Renal cortex interstitium (tissue), 15 donors: Measurements from ENCODE around the gene SHC2. TPM values are rescaled to one million over a fixed set of nuclear protein-coding genes. Genes with fewer than 3 reads are reported as not detected.

Experiments used
- DNase-seq, 11 donors: peaks; one replicate each; pipeline ENCODE4 v3.0.0-alpha.2; 2013; ENCODE audit warnings: low read depth in 9 of 11, low spot score in 4 of 11; ENCODE audit errors: extremely low read depth in 1 of 11
- long read RNA-seq, 16 experiments: transcript quantifications; one replicate each; lab custom pipeline, GENCODE V29; 2026
- polyA plus RNA-seq, 3 donors: library from polyadenylated mRNA; unstranded; fragments of 120-200 nt; gene quantifications; one replicate each; pipeline ENCODE4 v1.2.1, GENCODE V29; 2013; ENCODE audit not compliant: insufficient read length in 3 of 3

SHC2 gene, protein sequence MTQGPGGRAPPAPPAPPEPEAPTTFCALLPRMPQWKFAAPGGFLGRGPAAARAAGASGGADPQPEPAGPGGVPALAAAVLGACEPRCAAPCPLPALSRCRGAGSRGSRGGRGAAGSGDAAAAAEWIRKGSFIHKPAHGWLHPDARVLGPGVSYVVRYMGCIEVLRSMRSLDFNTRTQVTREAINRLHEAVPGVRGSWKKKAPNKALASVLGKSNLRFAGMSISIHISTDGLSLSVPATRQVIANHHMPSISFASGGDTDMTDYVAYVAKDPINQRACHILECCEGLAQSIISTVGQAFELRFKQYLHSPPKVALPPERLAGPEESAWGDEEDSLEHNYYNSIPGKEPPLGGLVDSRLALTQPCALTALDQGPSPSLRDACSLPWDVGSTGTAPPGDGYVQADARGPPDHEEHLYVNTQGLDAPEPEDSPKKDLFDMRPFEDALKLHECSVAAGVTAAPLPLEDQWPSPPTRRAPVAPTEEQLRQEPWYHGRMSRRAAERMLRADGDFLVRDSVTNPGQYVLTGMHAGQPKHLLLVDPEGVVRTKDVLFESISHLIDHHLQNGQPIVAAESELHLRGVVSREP
- 10 to 100 TPM; 30.1 to 49.3 (median 33.1) TPM for polyA plus RNA-seq
- long read RNA-seq, donor 1, partial matches to known transcripts = 0 of 3 reads
- long read RNA-seq, donor 1, other reads (novel, unspliced or antisense) = 0 of 3 reads
- long read RNA-seq, donor 2, partial matches to known transcripts = 0 of 5 reads
- long read RNA-seq, donor 2, other reads (novel, unspliced or antisense) = 0 of 5 reads
- long read RNA-seq, donor 3, transcript SHC2-201 (13 exons, 2,494 nt) = major isoform, 6 of 7 reads
- long read RNA-seq, donor 3, partial matches to known transcripts = 0 of 7 reads
- long read RNA-seq, donor 3, other reads (novel, unspliced or antisense) = 0 of 7 reads
- long read RNA-seq, donor 4, partial matches to known transcripts = 0 of 4 reads
- long read RNA-seq, donor 4, other reads (novel, unspliced or antisense) = 0 of 4 reads
- long read RNA-seq, donor 5 = 0 reads
- long read RNA-seq, donor 6, partial matches to known transcripts = 0 of 2 reads
- long read RNA-seq, donor 6, other reads (novel, unspliced or antisense) = 0 of 2 reads
- long read RNA-seq, donor 7, transcript SHC2-201 (13 exons, 2,494 nt) = major isoform, 7 of 10 reads
- long read RNA-seq, donor 7, partial matches to known transcripts = 0 of 10 reads
- long read RNA-seq, donor 7, other reads (novel, unspliced or antisense) = 0 of 10 reads
- long read RNA-seq, donor 8 = 0 reads
- long read RNA-seq, donor 9, partial matches to known transcripts = 105 of 425 reads
- long read RNA-seq, donor 9, other reads (novel, unspliced or antisense) = 315 of 425 reads
- long read RNA-seq, donor 10, transcript SHC2-201 (13 exons, 2,494 nt) = major isoform, 6 of 7 reads
- long read RNA-seq, donor 10, partial matches to known transcripts = 0 of 7 reads
- long read RNA-seq, donor 10, other reads (novel, unspliced or antisense) = 0 of 7 reads
- long read RNA-seq, donor 11, partial matches to known transcripts = 0 of 3 reads
- long read RNA-seq, donor 11, other reads (novel, unspliced or antisense) = 0 of 3 reads
- long read RNA-seq, donor 12, partial matches to known transcripts = 0 of 1 reads
- long read RNA-seq, donor 12, other reads (novel, unspliced or antisense) = 0 of 1 reads
- long read RNA-seq, donor 13 = 0 reads
- long read RNA-seq, donor 14, partial matches to known transcripts = 0 of 4 reads
- long read RNA-seq, donor 14, other reads (novel, unspliced or antisense) = 0 of 4 reads
- long read RNA-seq, donor 15, partial matches to known transcripts = 0 of 1 reads
- long read RNA-seq, donor 15, other reads (novel, unspliced or antisense) = 0 of 1 reads
- long read RNA-seq, donor 16, transcript SHC2-201 (13 exons, 2,494 nt) = major isoform, 17 of 25 reads
- long read RNA-seq, donor 16, partial matches to known transcripts = 0 of 25 reads
- long read RNA-seq, donor 16, other reads (novel, unspliced or antisense) = 6 of 25 reads

GRCh38 chr19:460877-461720 is at the start of gene SHC2:
Gene SHC2, minus strand, starts transcription at chr19:461033. Its CDS starts 37 bp downstream, at chr19:460996.
- peak in 2 of 11 donors; percentile 46 to 56 for DNase-seq

DNA sequence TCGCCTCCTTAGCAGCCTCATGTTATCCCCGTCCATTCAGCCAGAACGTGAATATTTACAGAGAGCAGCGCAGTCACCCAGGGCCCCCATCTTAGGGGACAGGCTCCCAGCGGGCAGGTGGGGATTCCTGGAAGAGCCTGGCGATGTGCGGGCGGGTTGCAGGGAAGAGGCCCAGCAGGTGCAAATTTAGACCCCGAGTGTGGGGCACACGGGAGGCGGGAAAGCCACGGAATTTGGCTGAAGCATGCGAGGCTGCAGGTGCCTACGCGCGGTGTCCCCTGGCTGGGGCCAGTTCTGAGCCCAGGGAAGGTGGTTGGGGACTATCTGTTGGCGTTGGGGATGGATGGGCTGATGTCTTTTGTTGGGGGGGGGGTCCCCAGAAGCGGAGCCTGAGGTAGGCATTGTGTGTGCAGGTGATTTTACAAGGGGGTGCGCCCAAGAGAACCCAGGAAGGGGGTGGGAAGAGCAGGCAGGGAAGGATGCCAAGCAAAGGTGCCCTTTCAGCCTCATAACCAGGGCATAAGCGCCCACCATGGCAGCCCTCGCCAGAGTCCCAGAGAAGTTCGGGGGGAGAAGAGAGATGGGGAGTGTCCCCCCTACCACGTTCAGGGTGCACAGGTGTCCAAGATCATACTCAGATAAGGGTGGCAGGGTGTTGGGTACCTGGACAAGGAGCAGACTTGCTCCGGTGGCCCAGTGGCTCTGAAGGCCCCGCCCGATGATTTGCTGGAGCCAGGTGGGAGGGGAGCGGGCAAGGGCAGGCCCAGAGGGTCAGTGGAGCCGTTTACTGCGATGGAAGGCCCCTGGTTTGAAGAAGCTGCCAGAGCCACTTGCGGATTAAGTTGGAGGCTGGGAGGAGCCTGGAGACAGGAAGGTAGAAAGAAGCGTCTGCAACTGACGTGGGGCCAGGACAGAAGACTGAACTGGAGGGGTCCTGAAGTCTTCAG is 47.6 kb upstream of the SHC2 start:
- no peak for DNase-seq

DNA sequence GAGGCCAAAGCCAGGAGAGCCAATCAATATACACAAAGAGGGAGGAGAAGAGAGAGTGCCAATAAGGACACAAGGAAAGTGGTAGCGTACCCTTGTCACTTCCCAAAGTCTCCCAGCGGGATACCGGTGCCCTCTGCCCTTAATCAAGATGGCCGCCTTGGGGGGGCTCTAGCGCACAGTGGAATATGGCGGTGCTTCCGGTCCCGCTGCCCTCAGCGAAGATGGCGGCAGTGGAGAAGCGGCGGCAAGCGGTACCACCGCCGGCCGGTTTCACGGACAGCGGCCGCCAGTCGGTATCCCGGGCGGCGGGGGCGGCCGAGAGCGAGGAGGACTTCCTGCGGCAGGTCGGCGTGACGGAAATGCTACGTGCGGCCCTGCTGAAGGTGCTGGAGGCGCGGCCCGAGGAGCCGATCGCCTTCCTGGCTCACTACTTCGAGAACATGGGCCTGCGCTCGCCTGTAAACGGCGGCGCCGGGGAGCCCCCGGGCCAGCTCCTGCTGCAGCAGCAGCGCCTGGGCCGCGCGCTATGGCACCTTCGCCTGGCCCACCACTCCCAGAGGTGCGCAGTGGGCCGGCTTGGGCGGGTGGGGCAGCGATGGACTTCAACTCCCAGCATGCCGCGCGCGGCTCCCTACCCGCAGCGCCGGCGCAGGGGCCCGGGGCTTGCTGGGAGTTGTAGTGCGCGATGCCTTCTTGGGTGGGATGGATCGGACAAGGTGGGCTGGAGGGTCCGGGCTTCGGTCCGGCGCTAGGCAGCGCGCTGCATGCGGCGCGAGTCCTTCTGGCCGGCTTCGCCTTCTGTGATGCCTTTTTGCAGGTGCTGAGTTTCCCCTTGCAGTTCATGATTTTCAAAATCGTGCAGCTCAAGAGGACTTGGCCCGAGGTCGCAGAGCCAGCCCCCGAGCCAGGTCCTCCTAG is 46.7 kb upstream of the SHC2 start, which contains the start of gene TPGS1:
TSS of gene TPGS1 (plus strand) at position 212 of the 918 bp plus-strand sequence. CDS start at position 222, 10 bp downstream.
- DNase-seq = peak in 5 of 11 donors; percentile 64 to 100 (median 100)

DNA sequence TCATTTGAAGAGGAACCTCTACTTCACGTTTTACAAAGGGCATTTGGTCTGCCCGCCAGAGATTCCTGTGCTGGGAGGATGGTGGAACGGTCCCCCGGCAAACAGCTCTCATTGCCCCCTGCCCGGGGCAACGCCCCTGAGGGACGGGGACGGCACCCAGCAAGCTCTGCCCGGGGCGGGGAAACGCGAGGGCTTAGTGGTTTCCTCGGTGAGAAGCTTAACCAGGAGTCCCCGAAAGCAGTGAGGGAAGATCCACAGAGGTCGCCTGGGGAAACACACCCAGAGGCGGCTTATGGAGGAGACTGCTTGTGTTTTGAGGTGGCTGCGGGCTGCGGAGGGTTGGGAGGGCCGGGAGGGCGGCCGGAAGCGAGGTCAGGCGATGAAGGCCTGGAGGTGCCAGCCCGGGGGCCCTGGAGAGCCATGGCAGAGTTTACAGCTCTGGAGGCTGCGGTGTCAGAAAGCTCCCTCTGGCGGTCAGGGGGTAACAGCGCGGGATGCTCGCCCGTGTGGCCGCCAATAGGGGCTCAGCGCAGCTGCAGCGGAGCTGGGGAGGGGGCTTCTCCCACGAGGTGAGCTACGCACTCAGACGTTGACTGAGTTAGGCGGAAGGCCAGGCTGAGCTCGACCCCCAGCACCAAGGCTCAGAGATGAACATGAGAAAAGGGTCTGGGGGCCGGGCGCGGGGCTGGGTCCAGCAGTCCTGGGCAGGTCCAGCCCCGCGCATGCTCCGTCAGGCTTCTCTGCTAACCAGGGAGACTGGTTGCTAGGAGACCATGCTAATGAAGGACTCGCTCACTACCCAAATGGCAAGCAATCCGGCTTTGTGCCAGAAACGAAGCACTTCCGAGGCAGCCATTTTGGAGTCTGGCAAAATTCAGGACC is 45.8 kb upstream of the SHC2 start:
- DNase-seq = peak in 10 of 11 donors; percentile 90 to 100 (median 100)

DNA sequence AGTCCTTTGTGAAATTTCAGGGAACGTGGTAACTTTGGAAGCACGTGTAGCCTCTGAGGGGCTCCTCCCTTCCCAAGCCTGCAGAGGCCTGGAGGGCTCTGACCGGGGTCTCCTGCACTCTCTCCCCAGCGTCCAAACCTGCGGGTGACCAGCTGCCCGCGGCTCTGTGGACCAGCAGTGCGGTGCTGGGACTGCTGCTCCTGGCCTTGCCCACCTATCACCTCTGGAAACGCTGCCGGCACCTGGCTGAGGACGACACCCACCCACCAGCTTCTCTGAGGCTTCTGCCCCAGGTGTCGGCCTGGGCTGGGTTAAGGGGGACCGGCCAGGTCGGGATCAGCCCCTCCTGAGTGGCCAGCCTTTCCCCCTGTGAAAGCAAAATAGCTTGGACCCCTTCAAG is 43.8 kb upstream of the SHC2 start:
- DNase-seq = no peak

- no peak for DNase-seq
Observed at GRCh38 chr19:501646-502045, 40.8 kb upstream of the SHC2 start.

DNA sequence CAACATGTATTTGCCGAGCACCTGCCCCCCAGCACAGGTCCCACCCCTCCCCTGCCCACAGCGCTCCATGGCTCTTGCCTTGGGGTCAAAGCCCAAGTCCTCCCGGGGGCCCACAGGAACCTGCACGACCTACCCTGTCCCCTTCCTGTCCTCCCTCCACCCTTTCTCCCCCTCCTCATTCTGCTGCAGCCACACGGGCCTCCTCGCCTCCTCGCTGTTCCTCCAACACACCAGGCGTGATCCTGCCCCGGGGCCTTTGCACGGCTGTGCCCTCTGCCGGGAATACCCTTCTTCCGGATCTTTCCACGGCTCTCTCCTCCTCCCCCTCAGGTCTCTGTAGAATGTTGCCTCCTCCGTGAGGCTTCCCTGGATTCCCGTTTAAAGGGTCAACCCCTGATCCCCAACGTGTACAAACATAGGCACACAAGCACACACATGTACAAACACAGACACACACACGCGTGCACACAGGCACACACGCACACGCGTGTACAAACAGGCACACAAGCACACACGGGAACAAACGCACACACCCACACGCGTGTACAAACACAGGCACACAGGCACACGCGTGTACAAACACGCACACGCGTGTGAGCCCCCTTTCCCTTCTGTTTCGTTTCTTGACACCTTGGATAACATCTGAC is 38.3 kb upstream of the SHC2 start:
- DNase-seq = no peak

GRCh38 chr19:498511-498891 is 37.7 kb upstream of the SHC2 start:
- DNase-seq = no peak

- DNase-seq = no peak
Observed at GRCh38 chr19:497869-498510, 37.2 kb upstream of the SHC2 start.

- DNase-seq = no peak
Observed at GRCh38 chr19:497491-497868, 36.6 kb upstream of the SHC2 start.

GRCh38 chr19:496986-497385 is 36.2 kb upstream of the SHC2 start:
- no peak for DNase-seq

DNA sequence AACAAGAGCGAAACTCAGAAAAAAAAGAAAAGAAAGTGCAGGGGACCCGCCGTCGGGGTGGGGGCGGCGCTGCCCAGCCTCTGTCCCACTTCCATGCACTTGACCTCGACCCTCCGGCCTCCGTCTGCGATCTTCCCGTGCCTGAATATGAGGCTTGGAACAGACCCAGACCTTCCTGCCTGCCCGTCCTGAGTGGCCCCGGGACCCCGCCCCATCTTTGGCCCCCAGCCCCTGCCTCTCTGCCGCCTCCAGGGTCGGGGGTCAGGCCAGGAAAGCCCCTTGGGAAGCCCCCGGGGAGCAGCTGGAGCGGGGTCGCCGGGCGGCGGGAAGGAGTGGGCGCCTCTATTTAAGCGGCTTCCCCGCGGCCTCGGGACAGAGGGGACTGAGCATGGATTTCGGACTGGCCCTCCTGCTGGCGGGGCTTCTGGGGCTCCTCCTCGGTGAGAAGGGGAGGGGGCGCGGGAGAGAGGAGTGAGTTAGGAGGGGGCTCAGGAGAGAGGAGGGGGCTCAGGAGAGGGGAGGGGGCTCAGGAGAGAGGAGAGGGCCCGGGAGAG is 35.4 kb upstream of the SHC2 start, which contains the start of gene MADCAM1:
TSS of gene MADCAM1 (plus strand) at position 375 of the 554 bp plus-strand sequence. CDS start at position 389, 14 bp downstream.
- DNase-seq = no peak
